ENCODE data around the gene TRMU.

TRMU gene

DNA sequence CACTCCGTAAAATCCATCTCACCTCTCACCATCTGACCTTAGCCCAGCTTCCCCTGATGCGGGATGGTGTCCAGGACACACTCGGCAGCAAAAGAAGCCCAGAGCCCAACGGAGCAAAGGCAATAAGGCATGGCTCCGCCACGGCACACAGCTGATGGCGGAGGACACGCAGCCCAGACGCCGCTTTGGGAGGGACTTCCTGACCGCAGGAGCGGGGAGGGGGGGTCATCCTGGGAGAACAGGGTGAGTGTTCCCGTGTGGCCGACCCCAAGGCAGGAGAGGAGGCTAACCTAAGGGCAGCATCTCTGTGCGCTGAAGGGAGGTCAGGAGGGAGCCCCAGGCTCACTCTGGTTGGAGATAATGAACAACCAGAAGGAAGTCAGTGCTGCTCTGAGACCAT lies 71.3 kb downstream of the TRMU start:
- Histone ChIP-seq H3K9ac (ENCODE audit: low read depth, low read length) (no peak overlapping the region), H3K4me1 (ENCODE audit: insufficient read depth, low read length) (no peaks in the 10 kb centered on the region), H3K36me3 (ENCODE audit: insufficient read depth, low read length) (no peaks in the 10 kb centered on the region), H3K9me3 (ENCODE audit: insufficient read depth, low read depth, low read length) (no peaks in the 10 kb centered on the region), H3K27me3 (ENCODE audit: insufficient read depth, low read length) (no peaks in the 10 kb centered on the region), H3K27ac (ENCODE audit: low read depth, low read length) (no peak overlapping the region), H3K4me3 (ENCODE audit: low read length) (no peak overlapping the region)
- 95% methylated on average over 15 of the region's 15 CpGs for whole genome bisulfite sequencing
